Sigmoid colon (tissue), 4 donors: Measurements from ENCODE around the gene LMOD2.

Experiments used
- EP300 ChIP-seq, 4 donors: sonication (generic); formaldehyde crosslinking; IDR thresholded peaks; one replicate each; pipeline ENCODE4 v1.6.1; 2017; ENCODE audit warnings: antibody characterized with exemption in 4 of 4
- POLR2A ChIP-seq, 2 donors: fragments of 450-650 bp; IDR thresholded peaks; one replicate each; pipeline ENCODE4 v1.6.1; 2016; ENCODE audit warnings: antibody characterized with exemption in 2 of 2, mild to moderate bottlenecking in 2 of 2, moderate library complexity in 2 of 2
- POLR2AphosphoS5 ChIP-seq, 4 donors: sonication (generic); formaldehyde crosslinking; IDR thresholded peaks; one replicate each; pipeline ENCODE4 v1.6.1; 2017; ENCODE audit warnings: antibody characterized with exemption in 4 of 4
- TF ChIP-seq, protein P1 (sequence below), 4 experiments: fragments of 450-650 bp in 3 of 4; fragments of 200-600 bp in 1 of 4; IDR thresholded peaks; one replicate each; pipeline ENCODE4 v1.5.1; 2016 to 2019; ENCODE audit warnings: antibody characterized with exemption in 4 of 4, mild to moderate bottlenecking in 3 of 4, moderate library complexity in 2 of 4

DNA sequence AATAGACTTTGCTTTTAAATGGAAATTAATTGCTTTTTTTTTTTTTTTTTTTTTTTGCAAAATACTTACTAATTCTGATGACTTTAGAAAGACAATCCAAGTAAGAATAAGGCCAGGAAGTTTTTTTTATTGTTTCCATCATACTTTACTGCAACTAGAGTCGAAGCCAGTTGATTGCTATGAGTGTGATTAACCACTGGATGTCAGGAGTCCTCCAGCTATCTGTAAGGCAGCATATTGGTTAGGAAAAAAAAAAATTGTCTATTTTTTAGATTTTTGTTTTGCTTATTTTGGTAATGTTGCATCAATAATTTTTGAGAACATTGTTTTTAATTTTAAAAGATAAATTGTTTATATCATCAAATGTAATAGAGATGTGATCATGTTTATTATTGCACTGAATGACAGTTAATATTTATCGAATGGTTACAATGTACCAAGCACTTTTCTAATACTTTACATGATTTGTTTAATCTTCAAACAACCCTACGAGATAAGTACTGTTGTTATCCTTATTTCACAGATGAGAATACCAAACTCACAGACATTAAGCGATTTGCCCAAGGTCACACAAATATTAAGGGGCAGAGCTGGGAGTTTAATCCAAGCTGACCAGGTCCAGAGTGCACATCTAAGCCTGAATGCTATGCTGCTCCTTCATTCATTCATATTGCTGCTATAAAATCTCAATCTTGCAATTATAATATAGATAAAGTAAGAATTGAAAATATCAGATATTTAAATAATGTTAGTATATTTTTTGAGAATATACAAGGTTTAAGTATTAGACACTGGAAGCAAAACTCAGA is 19.9 kb upstream of the LMOD2 start:
- TF ChIP-seq, protein P1, sequence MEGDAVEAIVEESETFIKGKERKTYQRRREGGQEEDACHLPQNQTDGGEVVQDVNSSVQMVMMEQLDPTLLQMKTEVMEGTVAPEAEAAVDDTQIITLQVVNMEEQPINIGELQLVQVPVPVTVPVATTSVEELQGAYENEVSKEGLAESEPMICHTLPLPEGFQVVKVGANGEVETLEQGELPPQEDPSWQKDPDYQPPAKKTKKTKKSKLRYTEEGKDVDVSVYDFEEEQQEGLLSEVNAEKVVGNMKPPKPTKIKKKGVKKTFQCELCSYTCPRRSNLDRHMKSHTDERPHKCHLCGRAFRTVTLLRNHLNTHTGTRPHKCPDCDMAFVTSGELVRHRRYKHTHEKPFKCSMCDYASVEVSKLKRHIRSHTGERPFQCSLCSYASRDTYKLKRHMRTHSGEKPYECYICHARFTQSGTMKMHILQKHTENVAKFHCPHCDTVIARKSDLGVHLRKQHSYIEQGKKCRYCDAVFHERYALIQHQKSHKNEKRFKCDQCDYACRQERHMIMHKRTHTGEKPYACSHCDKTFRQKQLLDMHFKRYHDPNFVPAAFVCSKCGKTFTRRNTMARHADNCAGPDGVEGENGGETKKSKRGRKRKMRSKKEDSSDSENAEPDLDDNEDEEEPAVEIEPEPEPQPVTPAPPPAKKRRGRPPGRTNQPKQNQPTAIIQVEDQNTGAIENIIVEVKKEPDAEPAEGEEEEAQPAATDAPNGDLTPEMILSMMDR (IDR thresholded peaks at IDR 0.05), result no peak
- TF ChIP-seq POLR2A (IDR thresholded peaks at IDR 0.05) (no peak), EP300 (IDR thresholded peaks at IDR 0.05) (no peak), POLR2AphosphoS5 (IDR thresholded peaks at IDR 0.05) (no peak)
